Hepatocyte (in vitro differentiated cells): ENCODE measurements around the gene BTG1. TPM values are rescaled to one million over a fixed set of nuclear protein-coding genes. Genes with fewer than 3 reads are reported as not detected.

ENCODE experiments used
- DNase-seq: peaks from one replicate; pipeline ENCODE4 v3.0.0-alpha.2; 2016; ENCODE audit warnings: low spot score
- H2AFZ ChIP-seq: fragments of 200-600 bp; sonication (generic); 2 replicates; pipeline ENCODE4 v1.6.0; 2016; ENCODE audit warnings: antibody characterized with exemption, mild to moderate bottlenecking
- H3K27ac ChIP-seq: fragments of 200-600 bp; sonication (generic); 2 replicates; pipeline ENCODE4 v1.5.1; 2016; ENCODE audit warnings: mild to moderate bottlenecking
- H3K27me3 ChIP-seq: fragments of 200-600 bp; sonication (generic); 2 replicates; pipeline ENCODE4 v1.6.1; 2016
- H3K36me3 ChIP-seq: fragments of 200-600 bp; sonication (generic); replicated peaks from 2 replicates; pipeline ENCODE4 v1.5.1; 2016; ENCODE audit warnings: low read depth; ENCODE audit not compliant: insufficient read depth
- H3K4me1 ChIP-seq: fragments of 200-600 bp; sonication (generic); 2 replicates; pipeline ENCODE4 v1.5.1; 2016; ENCODE audit warnings: mild to moderate bottlenecking, moderate library complexity; ENCODE audit not compliant: insufficient read depth
- H3K4me2 ChIP-seq: fragments of 200-600 bp; sonication (generic); 2 replicates; pipeline ENCODE4 v1.6.0; 2016
- H3K4me3 ChIP-seq: fragments of 200-600 bp; sonication (generic); 2 replicates; pipeline ENCODE4 v1.5.1; 2016; ENCODE audit warnings: mild to moderate bottlenecking
- H3K79me2 ChIP-seq: fragments of 200-600 bp; sonication (generic); 2 replicates; pipeline ENCODE4 v1.6.0; 2017; ENCODE audit warnings: mild to moderate bottlenecking
- H3K9me2 ChIP-seq: fragments of 200-600 bp; sonication (generic); replicated peaks from 2 replicates; pipeline ENCODE4 v1.6.0; 2017; ENCODE audit warnings: mild to moderate bottlenecking; ENCODE audit not compliant: insufficient read depth
- H3K9me3 ChIP-seq: fragments of 200-600 bp; sonication (generic); 2 replicates; pipeline ENCODE4 v1.5.1; 2016; ENCODE audit warnings: low read depth, mild to moderate bottlenecking
- H4K20me1 ChIP-seq: fragments of 200-600 bp; sonication (generic); 2 replicates; pipeline ENCODE4 v1.6.0; 2016; ENCODE audit warnings: mild to moderate bottlenecking; ENCODE audit not compliant: insufficient read depth, poor library complexity, severe bottlenecking
- CTCF ChIP-seq: fragments of 200-600 bp; sonication (generic); IDR thresholded peaks from 2 replicates; pipeline ENCODE4 v1.5.1; 2016; ENCODE audit warnings: antibody characterized with exemption, mild to moderate bottlenecking; ENCODE audit not compliant: poor library complexity
- EZH2 ChIP-seq: fragments of 200-600 bp; sonication (generic); IDR thresholded peaks from 2 replicates; pipeline ENCODE4 v1.6.1; 2016; ENCODE audit warnings: antibody characterized with exemption, mild to moderate bottlenecking, borderline replicate concordance
- EZH2phosphoT487 ChIP-seq: fragments of 200-600 bp; sonication (generic); IDR thresholded peaks from one replicate; pipeline ENCODE4 v1.6.1; 2018; ENCODE audit warnings: antibody characterized with exemption, mild to moderate bottlenecking, low read depth, moderate library complexity; ENCODE audit not compliant: unreplicated experiment, severe bottlenecking
- WGBS: methylation state at CpG from one replicate; pipeline ENCODE4 v1.1.6; 2016; ENCODE audit warnings: low lambda C conversion rate; ENCODE audit errors: missing lambda C conversion rate; 5-methylcytosine and 5-hydroxymethylcytosine counted together
- polyA plus RNA-seq: library from polyadenylated mRNA; unstranded; fragments of >200 nt; fragmentation: Nextera tagmentation; extraction: Ambion mirVana; gene quantifications from 2 replicates; pipeline ENCODE4 v1.2.1, GENCODE V29; 2016
- total RNA-seq: library from RNA; depleted of rRNA; stranded (reverse); fragments of >200 nt; gene quantifications from 2 replicates; pipeline ENCODE4 v1.2.3, GENCODE V29; 2014

Gene BTG1
- total and polyA plus RNA-seq, 2 experiments from 2014 or later: 72.0 to 146 TPM

- Histone ChIP-seq H2AFZ (no peak overlapping the region), H3K79me2 (peaks cover 93% of the 10 kb centered on the region), H3K4me3 (no peak overlapping the region), H3K27ac (no peak overlapping the region), H3K9me3 (no peaks in the 10 kb centered on the region), H3K36me3 (no peaks in the 10 kb centered on the region), H3K4me1 (peaks cover 30% of the 10 kb centered on the region), H3K27me3 (no peaks in the 10 kb centered on the region), H3K4me2 (no peak overlapping the region), H4K20me1 (peaks cover 39% of the 10 kb centered on the region), H3K9me2 (no peaks in the 10 kb centered on the region)
- DNase-seq: no peak
- TF ChIP-seq CTCF (no peak), EZH2phosphoT487 (no peak), EZH2 (no peak)
- WGBS: 94% methylated on average over 4 of the region's 4 CpGs
These were observed 14.6 kb downstream of the BTG1 start for GRCh38 chr12:92130999-92131398.

GRCh38 chr12:92129609-92130008 is 16.0 kb downstream of the BTG1 start:
- 95% methylated on average over 2 of the region's 2 CpGs for WGBS
- H3K27me3 ChIP-seq: no peaks in the 10 kb centered on the region
- H4K20me1 ChIP-seq: peaks cover 25% of the 10 kb centered on the region
- H2AFZ ChIP-seq: no peak overlapping the region
- H3K4me2 ChIP-seq: no peak overlapping the region
- no peak for DNase-seq
- no peak overlapping the region for H3K27ac ChIP-seq
- H3K9me2 ChIP-seq: no peaks in the 10 kb centered on the region
- TF ChIP-seq CTCF (no peak), EZH2 (no peak), EZH2phosphoT487 (no peak)
- no peak overlapping the region for H3K4me3 ChIP-seq
- peaks cover 18% of the 10 kb centered on the region for H3K4me1 ChIP-seq
- H3K9me3 ChIP-seq: no peaks in the 10 kb centered on the region
- H3K79me2 ChIP-seq: peaks cover 82% of the 10 kb centered on the region
- no peaks in the 10 kb centered on the region for H3K36me3 ChIP-seq

GRCh38 chr12:92128612-92129011 is 17.0 kb downstream of the BTG1 start:
- no peak overlapping the region for H2AFZ ChIP-seq
- peaks cover 75% of the 10 kb centered on the region for H3K79me2 ChIP-seq
- H3K9me2 ChIP-seq: no peaks in the 10 kb centered on the region
- TF ChIP-seq EZH2phosphoT487: no peak
- no peak for TF ChIP-seq EZH2
- TF ChIP-seq CTCF: no peak
- H3K36me3 ChIP-seq: no peaks in the 10 kb centered on the region
- H3K27ac ChIP-seq: no peak overlapping the region
- H3K4me3 ChIP-seq: no peak overlapping the region
- no peaks in the 10 kb centered on the region for H3K27me3 ChIP-seq
- peaks cover 10% of the 10 kb centered on the region for H3K4me1 ChIP-seq
- WGBS: 92% methylated on average over 1 of the region's 1 CpG
- DNase-seq: no peak
- peaks cover 18% of the 10 kb centered on the region for H4K20me1 ChIP-seq
- no peaks in the 10 kb centered on the region for H3K9me3 ChIP-seq
- no peak overlapping the region for H3K4me2 ChIP-seq

GRCh38 chr12:92124689-92125029 is 21.0 kb downstream of the BTG1 start:
- Histone ChIP-seq H3K4me3 (no peak overlapping the region), H3K4me1 (no peaks in the 10 kb centered on the region), H3K79me2 (peaks cover 42% of the 10 kb centered on the region), H3K9me2 (no peaks in the 10 kb centered on the region), H4K20me1 (no peaks in the 10 kb centered on the region), H3K36me3 (no peaks in the 10 kb centered on the region), H3K27ac (no peak overlapping the region), H3K27me3 (no peaks in the 10 kb centered on the region), H3K9me3 (peaks cover 4% of the 10 kb centered on the region), H3K4me2 (no peak overlapping the region), H2AFZ (no peak overlapping the region)
- DNase-seq: no peak
- 86% methylated on average over 6 of the region's 6 CpGs for WGBS
- TF ChIP-seq EZH2: no peak
- no peak for TF ChIP-seq CTCF
- no peak for TF ChIP-seq EZH2phosphoT487
